PFSK-1 (cell line): Measurements from ENCODE around the gene ARHGAP19.

Experiments
- FOXP2 ChIP-seq: optimal IDR thresholded peaks from 2 replicates; pipeline ENCODE3; 2011; ENCODE audit warnings: borderline replicate concordance, control low read depth, inconsistent platforms; ENCODE audit not compliant: insufficient read depth; ENCODE audit errors: extremely low read length, extremely low read depth
- POLR2AphosphoS5 ChIP-seq: IDR thresholded peaks from 2 replicates; pipeline ENCODE4 v1.6.1; 2012; ENCODE audit warnings: low read depth, mild to moderate bottlenecking, control low read depth, low read length, moderate library complexity
- REST ChIP-seq, 2 experiments: IDR thresholded peaks; 2 replicates each; pipeline versions ENCODE4 v1.6.1 to v1.8.0; 2011 to 2012; ENCODE audit warnings: low read depth in 2 of 2, low read length in 2 of 2, control low read depth in 1 of 2, inconsistent platforms in 1 of 2, mild to moderate bottlenecking in 1 of 2, moderate library complexity in 1 of 2; ENCODE audit not compliant: insufficient read depth in 1 of 2
- SIN3A ChIP-seq: IDR thresholded peaks from 2 replicates; pipeline ENCODE4 v1.6.1; 2012; ENCODE audit warnings: mild to moderate bottlenecking, low read length, moderate library complexity, borderline replicate concordance; ENCODE audit not compliant: insufficient read depth
- TAF1 ChIP-seq: IDR thresholded peaks from 2 replicates; pipeline ENCODE4 v1.6.1; 2012; ENCODE audit warnings: low read length, control low read depth, borderline replicate concordance; ENCODE audit not compliant: insufficient read depth

GRCh38 chr10:97292097-97292861, at the start of gene ARHGAP19:
- TF ChIP-seq POLR2AphosphoS5, result peak; percentile 83
- TF ChIP-seq SIN3A, result peak; percentile 55; the same call in 1 of the 2 replicates
- peak; percentile 77; the same call in 1 of the 2 replicates for TF ChIP-seq TAF1
- no peak; a peak in 1 of 4 replicates for TF ChIP-seq REST (IDR thresholded peaks at IDR 0.05; ENCODE audit: insufficient read depth in 1 of 2, low read depth in 2 of 2, low read length in 2 of 2)
- no peak for TF ChIP-seq FOXP2
